Measurements from ENCODE around the gene STPG4.
"Not testable (repeated sequence)": the region's sequence is repeated elsewhere in the genome, so short reads cannot be mapped to it uniquely, and the experiment has no call there.

STPG4 gene

DNA sequence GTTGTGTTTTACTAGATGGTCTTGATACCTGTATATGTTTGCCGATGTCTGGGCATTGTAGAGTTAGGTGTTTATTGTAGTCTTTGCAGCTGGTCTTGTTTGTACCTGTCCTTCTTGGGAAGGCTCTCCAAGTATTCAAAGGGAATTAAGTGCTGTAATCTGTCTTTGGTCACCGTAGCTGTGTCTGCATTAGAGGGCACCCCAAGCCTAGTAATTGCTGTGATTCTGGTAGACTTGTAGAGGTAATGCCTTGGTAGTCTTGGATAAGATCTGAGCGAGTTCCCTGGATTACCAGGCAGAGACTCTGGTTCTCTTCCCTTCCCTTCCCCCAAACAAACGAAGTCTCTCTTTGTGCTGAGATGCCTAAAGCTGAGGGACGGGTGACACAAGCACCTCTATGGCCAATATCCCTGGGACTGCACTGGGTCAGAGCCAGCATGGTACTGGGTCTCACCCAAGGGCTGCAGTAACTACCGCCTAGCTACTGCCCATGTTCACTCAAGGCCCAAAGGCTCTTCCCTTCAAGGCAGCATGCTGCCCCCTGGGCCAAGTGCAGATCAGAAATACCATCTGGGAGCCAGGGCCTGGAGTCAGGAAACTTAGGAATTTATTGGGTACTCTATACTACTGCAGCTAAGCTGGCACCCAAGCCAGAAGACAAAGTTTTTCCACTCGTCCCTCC is 27.1 kb downstream of the STPG4 start:
- H2AFZ ChIP-seq (ENCODE audit: low read length), result no peak overlapping the region
- no peak for DNase-seq (ENCODE audit: low spot score)
- H4K91ac ChIP-seq (ENCODE audit: low read depth, low read length, poor library complexity), result no peak overlapping the region
- H3K18ac ChIP-seq (ENCODE audit: low read length), result no peak overlapping the region
- no peaks in the 10 kb centered on the region for H3K36me3 ChIP-seq (replicated peaks in 1 of 2; ENCODE audit: control insufficient read depth in 2 of 2, insufficient read depth in 2 of 2, low read length in 2 of 2)
- H3K4me3 ChIP-seq (ENCODE audit: low read length in 2 of 2), result no peak overlapping the region
- H2BK12ac ChIP-seq (ENCODE audit: low read length), result no peak overlapping the region
- no peak overlapping the region for H2BK15ac ChIP-seq (ENCODE audit: low read length)
- H3K27ac ChIP-seq (replicated peaks; ENCODE audit: low read length), result no peak overlapping the region
- no peak overlapping the region for H3K9ac ChIP-seq (ENCODE audit: low read depth, low read length, poor library complexity)
- no peak overlapping the region for H3K4me2 ChIP-seq (ENCODE audit: insufficient read depth, low read length, poor library complexity, severe bottlenecking)
- H3K9me3 ChIP-seq (replicated peaks in 1 of 2; ENCODE audit: control insufficient read depth in 2 of 2, insufficient read depth in 1 of 2, low read depth in 1 of 2, low read length in 2 of 2), result peaks cover 0 to 5% of the 10 kb centered on the region in 2 donors
- H2BK5ac ChIP-seq (ENCODE audit: low read length), result no peak overlapping the region
- no peak overlapping the region for H2BK120ac ChIP-seq (ENCODE audit: low read depth, low read length)
- H4K8ac ChIP-seq (ENCODE audit: low read depth, low read length), result no peak overlapping the region
- no CpG with 5 or more reads among the region's 7 CpGs for WGBS, 2 donors (ENCODE audit: extremely low coverage in 2 of 2, insufficient read length in 2 of 2, insufficient replicate concordance in 1 of 2)
- no peaks in the 10 kb centered on the region for H3K27me3 ChIP-seq (ENCODE audit: control insufficient read depth in 3 of 3, insufficient read depth in 3 of 3, low read depth in 1 of 3, low read length in 3 of 3)
- H3K79me1 ChIP-seq (ENCODE audit: low read depth, low read length), result no peaks in the 10 kb centered on the region
- H2AK5ac ChIP-seq (ENCODE audit: low read depth, low read length), result no peak overlapping the region
- no peak overlapping the region for H3K14ac ChIP-seq (ENCODE audit: low read length)
- peaks cover 4% of the 10 kb centered on the region in 2 donors for H3K4me1 ChIP-seq (ENCODE audit: control insufficient read depth in 2 of 2, insufficient read depth in 1 of 2, low read depth in 1 of 2, low read length in 2 of 2)
- H3K4ac ChIP-seq (ENCODE audit: low read length), result no peak overlapping the region
- no peak overlapping the region for H3K23ac ChIP-seq (ENCODE audit: low read depth, low read length, poor library complexity)

DNA sequence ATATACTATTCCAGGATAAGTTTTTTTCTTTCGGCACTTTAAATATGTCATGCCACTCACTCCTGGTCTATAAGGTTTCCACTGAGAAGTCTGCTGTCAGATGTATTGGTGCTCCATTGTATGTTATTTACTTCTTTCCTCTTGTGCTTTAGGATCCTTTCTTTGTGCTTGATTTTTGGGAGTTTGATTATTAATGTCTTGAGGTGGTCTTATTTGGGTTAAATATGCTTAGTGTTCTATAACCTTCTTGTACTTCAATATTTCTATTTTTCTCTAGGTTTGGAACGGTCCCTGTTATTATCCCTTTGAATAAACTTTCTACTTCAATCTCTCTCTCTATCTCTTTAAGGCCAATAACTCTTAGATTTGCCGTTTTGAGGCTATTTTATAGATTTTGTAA is 28.3 kb downstream of the STPG4 start:
- peaks cover 4% of the 10 kb centered on the region in 2 donors for H3K4me1 ChIP-seq (ENCODE audit: control insufficient read depth in 2 of 2, insufficient read depth in 1 of 2, low read depth in 1 of 2, low read length in 2 of 2)
- peaks cover 0 to 5% of the 10 kb centered on the region in 2 donors for H3K9me3 ChIP-seq (replicated peaks in 1 of 2; ENCODE audit: control insufficient read depth in 2 of 2, insufficient read depth in 1 of 2, low read depth in 1 of 2, low read length in 2 of 2)
- no peaks in the 10 kb centered on the region for H3K36me3 ChIP-seq (replicated peaks in 1 of 2; ENCODE audit: control insufficient read depth in 2 of 2, insufficient read depth in 2 of 2, low read length in 2 of 2)
- H4K91ac ChIP-seq (ENCODE audit: low read depth, low read length, poor library complexity), result no peak overlapping the region
- no peak overlapping the region for H3K27ac ChIP-seq (replicated peaks; ENCODE audit: low read length)
- no peak overlapping the region for H3K14ac ChIP-seq (ENCODE audit: low read length)
- H2AFZ ChIP-seq (ENCODE audit: low read length), result no peak overlapping the region
- no peak for DNase-seq (ENCODE audit: low spot score)
- H2BK15ac ChIP-seq (ENCODE audit: low read length), result no peak overlapping the region
- no peak overlapping the region for H3K4ac ChIP-seq (ENCODE audit: low read length)
- H3K9ac ChIP-seq (ENCODE audit: low read depth, low read length, poor library complexity), result no peak overlapping the region
- H3K23ac ChIP-seq (ENCODE audit: low read depth, low read length, poor library complexity), result no peak overlapping the region
- H2BK12ac ChIP-seq (ENCODE audit: low read length), result no peak overlapping the region
- H2BK5ac ChIP-seq (ENCODE audit: low read length), result no peak overlapping the region
- H2BK120ac ChIP-seq (ENCODE audit: low read depth, low read length), result no peak overlapping the region
- H3K4me3 ChIP-seq (ENCODE audit: low read length in 2 of 2), result no peak overlapping the region
- H3K27me3 ChIP-seq (ENCODE audit: control insufficient read depth in 3 of 3, insufficient read depth in 3 of 3, low read depth in 1 of 3, low read length in 3 of 3), result no peaks in the 10 kb centered on the region
- no peak overlapping the region for H4K8ac ChIP-seq (ENCODE audit: low read depth, low read length)
- no CpG with 5 or more reads among the region's 3 CpGs for WGBS, 2 donors (ENCODE audit: extremely low coverage in 2 of 2, insufficient read length in 2 of 2, insufficient replicate concordance in 1 of 2)
- H3K4me2 ChIP-seq (ENCODE audit: insufficient read depth, low read length, poor library complexity, severe bottlenecking), result no peak overlapping the region
- no peaks in the 10 kb centered on the region for H3K79me1 ChIP-seq (ENCODE audit: low read depth, low read length)
- no peak overlapping the region for H3K18ac ChIP-seq (ENCODE audit: low read length)
- no peak overlapping the region for H2AK5ac ChIP-seq (ENCODE audit: low read depth, low read length)

DNA sequence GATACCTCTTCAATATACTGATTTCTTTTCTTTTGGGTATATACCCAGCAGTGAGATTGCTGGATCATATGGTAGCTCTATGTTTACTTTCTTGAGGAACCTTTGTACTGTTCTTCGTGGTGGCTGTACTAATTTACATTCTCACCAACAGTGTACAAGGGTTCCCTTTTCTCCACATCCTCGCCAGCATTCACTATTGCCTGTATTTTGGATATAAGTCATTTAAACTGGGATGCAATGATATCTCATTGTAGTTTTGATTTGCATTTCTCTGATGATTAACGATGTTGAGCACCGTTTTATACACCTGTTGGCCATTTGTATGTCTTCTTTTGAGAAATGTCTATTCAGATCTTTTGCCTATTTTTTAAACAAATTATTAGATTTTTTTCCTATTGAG is 30.4 kb downstream of the STPG4 start:
- not testable (repeated sequence) for H3K9me3 ChIP-seq (replicated peaks in 1 of 2; ENCODE audit: control insufficient read depth in 2 of 2, insufficient read depth in 1 of 2, low read depth in 1 of 2, low read length in 2 of 2); H3K4ac ChIP-seq (ENCODE audit: low read length); H2AFZ ChIP-seq (ENCODE audit: low read length); H3K4me1 ChIP-seq (ENCODE audit: control insufficient read depth in 2 of 2, insufficient read depth in 1 of 2, low read depth in 1 of 2, low read length in 2 of 2); H3K4me2 ChIP-seq (ENCODE audit: insufficient read depth, low read length, poor library complexity, severe bottlenecking); H3K23ac ChIP-seq (ENCODE audit: low read depth, low read length, poor library complexity); H2BK120ac ChIP-seq (ENCODE audit: low read depth, low read length); H2BK12ac ChIP-seq (ENCODE audit: low read length); H3K9ac ChIP-seq (ENCODE audit: low read depth, low read length, poor library complexity); H3K27me3 ChIP-seq (ENCODE audit: control insufficient read depth in 3 of 3, insufficient read depth in 3 of 3, low read depth in 1 of 3, low read length in 3 of 3); H2BK15ac ChIP-seq (ENCODE audit: low read length); H3K27ac ChIP-seq (replicated peaks; ENCODE audit: low read length); H3K18ac ChIP-seq (ENCODE audit: low read length); DNase-seq (ENCODE audit: low spot score); H4K91ac ChIP-seq (ENCODE audit: low read depth, low read length, poor library complexity); H3K14ac ChIP-seq (ENCODE audit: low read length); H3K36me3 ChIP-seq (replicated peaks in 1 of 2; ENCODE audit: control insufficient read depth in 2 of 2, insufficient read depth in 2 of 2, low read length in 2 of 2); H3K79me1 ChIP-seq (ENCODE audit: low read depth, low read length); H3K4me3 ChIP-seq (ENCODE audit: low read length in 2 of 2); H4K8ac ChIP-seq (ENCODE audit: low read depth, low read length); H2AK5ac ChIP-seq (ENCODE audit: low read depth, low read length); H2BK5ac ChIP-seq (ENCODE audit: low read length)
- WGBS, 2 donors (ENCODE audit: extremely low coverage in 2 of 2, insufficient read length in 2 of 2, insufficient replicate concordance in 1 of 2), result no CpG with 5 or more reads among the region's 4 CpGs

DNA sequence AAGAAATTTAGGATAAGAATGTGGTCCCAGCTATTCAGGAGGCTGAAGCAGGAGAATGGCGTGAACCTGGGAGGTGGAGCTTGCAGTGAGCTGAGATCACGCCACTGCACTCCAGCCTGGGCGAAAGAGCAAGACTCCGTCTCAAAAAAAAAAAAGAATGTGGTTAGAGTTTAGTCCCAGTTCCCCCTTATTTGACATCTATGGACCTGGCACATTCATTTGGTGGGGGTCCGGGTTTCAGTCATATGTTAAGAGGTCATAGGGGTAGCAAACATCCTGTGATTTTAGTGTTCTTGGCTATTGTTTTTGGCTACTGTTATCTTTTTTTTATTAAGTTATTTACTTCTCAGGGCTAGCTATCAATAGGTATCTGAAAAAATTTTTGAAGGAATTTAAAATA is 34.7 kb downstream of the STPG4 start:
- not testable (repeated sequence) for H3K14ac ChIP-seq (ENCODE audit: low read length); H2BK5ac ChIP-seq (ENCODE audit: low read length); H4K91ac ChIP-seq (ENCODE audit: low read depth, low read length, poor library complexity); DNase-seq (ENCODE audit: low spot score); H3K36me3 ChIP-seq (replicated peaks in 1 of 2; ENCODE audit: control insufficient read depth in 2 of 2, insufficient read depth in 2 of 2, low read length in 2 of 2); H2BK12ac ChIP-seq (ENCODE audit: low read length); H3K79me1 ChIP-seq (ENCODE audit: low read depth, low read length); H2BK120ac ChIP-seq (ENCODE audit: low read depth, low read length); H3K27ac ChIP-seq (replicated peaks; ENCODE audit: low read length); H2AFZ ChIP-seq (ENCODE audit: low read length); H3K4ac ChIP-seq (ENCODE audit: low read length); H3K4me2 ChIP-seq (ENCODE audit: insufficient read depth, low read length, poor library complexity, severe bottlenecking); H3K9me3 ChIP-seq (replicated peaks in 1 of 2; ENCODE audit: control insufficient read depth in 2 of 2, insufficient read depth in 1 of 2, low read depth in 1 of 2, low read length in 2 of 2); H3K4me1 ChIP-seq (ENCODE audit: control insufficient read depth in 2 of 2, insufficient read depth in 1 of 2, low read depth in 1 of 2, low read length in 2 of 2); H3K23ac ChIP-seq (ENCODE audit: low read depth, low read length, poor library complexity); H2BK15ac ChIP-seq (ENCODE audit: low read length); H3K9ac ChIP-seq (ENCODE audit: low read depth, low read length, poor library complexity); H3K4me3 ChIP-seq (ENCODE audit: low read length in 2 of 2); H2AK5ac ChIP-seq (ENCODE audit: low read depth, low read length); H4K8ac ChIP-seq (ENCODE audit: low read depth, low read length); H3K18ac ChIP-seq (ENCODE audit: low read length)
- peaks cover 0 to 12% (median 2%) of the 10 kb centered on the region in 3 experiments for H3K27me3 ChIP-seq (ENCODE audit: control insufficient read depth in 3 of 3, insufficient read depth in 3 of 3, low read depth in 1 of 3, low read length in 3 of 3)
- no CpG with 5 or more reads among the region's 5 CpGs for WGBS, 2 donors (ENCODE audit: extremely low coverage in 2 of 2, insufficient read length in 2 of 2, insufficient replicate concordance in 1 of 2)
